SU-DHL-6 (cell line): Measurements from ENCODE around the gene FOXO3.

Source experiments
- CTCF ChIP-seq: fragments of 200-600 bp; sonication (generic); IDR thresholded peaks from one replicate; pipeline ENCODE4 v1.5.1; 2017; ENCODE audit warnings: antibody characterized with exemption, mild to moderate bottlenecking, low read length, moderate library complexity; ENCODE audit not compliant: insufficient read depth, poor library complexity, severe bottlenecking
- EZH2phosphoT487 ChIP-seq: fragments of 200-600 bp; sonication (generic), shearing (Covaris generic); conservative IDR thresholded peaks from 2 replicates; pipeline ENCODE4 v1.6.1; 2018; ENCODE audit warnings: mild to moderate bottlenecking, antibody characterized with exemption, low read length, moderate library complexity, mixed read lengths

DNA sequence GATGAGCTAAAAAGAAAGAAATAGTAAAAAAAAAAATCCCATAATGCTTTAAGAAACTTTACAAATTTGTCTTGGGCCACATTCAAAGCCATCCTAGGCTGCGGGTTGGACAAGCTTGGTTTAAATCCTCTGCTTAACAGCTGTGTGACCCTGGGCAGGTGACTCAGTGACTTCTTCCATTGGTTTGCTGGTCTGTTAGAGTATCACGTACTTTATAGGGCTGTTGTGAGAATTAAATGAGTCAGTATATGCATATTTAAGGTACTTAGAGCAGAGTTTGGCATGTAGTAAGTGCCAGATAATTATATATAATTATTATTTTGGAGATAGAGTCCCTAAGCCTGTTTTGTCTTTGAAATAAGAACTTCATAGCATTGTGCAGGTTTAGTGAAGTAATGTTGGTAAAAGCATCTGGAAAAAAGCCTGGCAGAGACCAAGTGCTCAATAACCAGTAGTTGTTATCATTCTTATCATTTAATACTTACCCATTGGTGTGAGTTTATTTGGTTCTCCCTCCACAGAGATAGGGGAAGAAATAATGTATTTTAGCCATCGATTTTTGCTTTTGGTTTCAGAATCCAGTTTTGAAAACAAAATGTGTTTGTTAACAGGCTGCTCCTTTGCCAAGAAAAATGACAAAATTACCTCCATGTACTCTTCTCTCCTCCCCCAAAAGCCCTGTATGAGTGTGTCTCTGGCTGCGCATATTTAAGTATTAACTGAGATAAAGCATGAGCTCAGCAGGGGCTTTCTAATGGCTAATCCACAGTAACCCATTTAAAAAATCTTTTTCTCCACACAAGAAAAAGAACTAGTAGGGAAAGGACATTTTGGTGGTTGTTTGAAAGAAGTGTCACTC lies 67.2 kb downstream of the FOXO3 start:
- no peak for TF ChIP-seq CTCF
- TF ChIP-seq EZH2phosphoT487, result no peak
